ENCODE data around the gene EPHA1.

EPHA1 gene

DNA sequence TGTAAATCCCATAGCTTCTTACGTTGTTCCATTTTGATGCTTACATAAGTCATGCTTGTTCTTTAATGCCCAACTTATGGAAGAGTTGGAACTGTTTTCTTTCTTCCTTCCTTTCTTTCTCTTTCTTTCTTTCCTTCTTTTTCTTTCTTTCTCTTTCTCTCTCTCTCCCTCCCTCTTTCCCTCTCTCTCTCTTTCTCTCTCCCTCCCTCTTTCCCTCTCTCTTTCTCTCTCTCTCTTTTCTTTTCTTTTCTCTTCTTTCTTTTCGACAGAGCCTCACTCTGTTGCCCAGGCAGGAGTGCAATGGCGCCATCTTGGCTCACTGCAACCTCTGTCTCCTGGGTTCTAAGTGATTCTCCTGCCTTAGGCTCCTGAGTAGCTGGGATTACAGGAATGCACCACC, 65.1 kb downstream of the EPHA1 start:
- no peak for DNase-seq

- no peak for DNase-seq
Measured at GRCh38 chr7:143341842-143342241, 66.8 kb downstream of the EPHA1 start.

Measured in MV-4-11 (cell line).